RWPE1 (cell line): ENCODE data around the gene KIZ.

Experiments used
- CTCF ChIA-PET: fragments of 350-600 bp; sonication (Branson Sonifier 250); formaldehyde crosslinking; extraction: SDS; loops from one replicate; lab custom pipeline; 2021; lab: Yijun Ruan, JAX
- POLR2A ChIA-PET: fragments of 400-600 bp; formaldehyde crosslinking; extraction: SDS; loops from one replicate; lab custom pipeline; 2020; ENCODE audit warnings: antibody characterized with exemption; ENCODE audit not compliant: low non-redundant PET; lab: Yijun Ruan, JAX
- DNase-seq: peaks from one replicate; pipeline ENCODE4 v3.0.0; 2012; ENCODE audit warnings: low spot score
- H3K27ac ChIP-seq: fragments of 450-650 bp; 2 replicates; pipeline ENCODE4 v1.5.1; 2017
- TF ChIP-seq, protein P1 (sequence below): fragments of 450-650 bp; conservative IDR thresholded peaks from 2 replicates; pipeline ENCODE4 v1.5.1; 2017; ENCODE audit warnings: low read depth, mild to moderate bottlenecking

The KIZ gene, protein sequence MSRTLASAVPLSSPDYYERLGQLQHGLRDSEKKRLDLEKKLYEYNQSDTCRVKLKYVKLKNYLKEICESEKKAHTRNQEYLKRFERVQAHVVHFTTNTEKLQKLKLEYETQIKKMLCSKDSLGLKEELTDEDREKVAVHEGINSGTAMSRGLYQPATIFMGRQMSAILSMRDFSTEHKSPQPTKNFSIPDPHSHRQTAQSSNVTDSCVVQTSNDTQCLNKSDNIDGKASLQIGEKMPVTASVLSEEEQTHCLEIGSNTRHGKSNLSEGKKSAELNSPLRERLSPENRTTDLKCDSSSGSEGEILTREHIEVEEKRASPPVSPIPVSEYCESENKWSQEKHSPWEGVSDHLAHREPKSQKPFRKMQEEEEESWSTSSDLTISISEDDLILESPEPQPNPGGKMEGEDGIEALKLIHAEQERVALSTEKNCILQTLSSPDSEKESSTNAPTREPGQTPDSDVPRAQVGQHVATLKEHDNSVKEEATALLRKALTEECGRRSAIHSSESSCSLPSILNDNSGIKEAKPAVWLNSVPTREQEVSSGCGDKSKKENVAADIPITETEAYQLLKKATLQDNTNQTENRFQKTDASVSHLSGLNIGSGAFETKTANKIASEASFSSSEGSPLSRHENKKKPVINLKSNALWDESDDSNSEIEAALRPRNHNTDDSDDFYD

GRCh38 chr20:21125849-21126580, at the start of gene KIZ:
KIZ (plus strand) TSS chr20:21126082; CDS start chr20:21126116, 34 bp downstream.
- H3K27ac ChIP-seq = peak within 1 kb of the TSS; percentile 72
- CTCF ChIA-PET = interaction anchor here (0.7 to 1.3 kb wide), 3 partner anchors 43 to 262 kb away, joined by 3 to 4 read pairs (median 3); no protein-coding TSS in a partner anchor
- POLR2A ChIA-PET = interaction anchor here (0.5 to 0.8 kb wide), 2 partner anchors 28 to 57 kb away, joined by 3 to 4 read pairs; no protein-coding TSS in a partner anchor
- DNase-seq = peak; percentile 94
- TF ChIP-seq, protein P1, sequence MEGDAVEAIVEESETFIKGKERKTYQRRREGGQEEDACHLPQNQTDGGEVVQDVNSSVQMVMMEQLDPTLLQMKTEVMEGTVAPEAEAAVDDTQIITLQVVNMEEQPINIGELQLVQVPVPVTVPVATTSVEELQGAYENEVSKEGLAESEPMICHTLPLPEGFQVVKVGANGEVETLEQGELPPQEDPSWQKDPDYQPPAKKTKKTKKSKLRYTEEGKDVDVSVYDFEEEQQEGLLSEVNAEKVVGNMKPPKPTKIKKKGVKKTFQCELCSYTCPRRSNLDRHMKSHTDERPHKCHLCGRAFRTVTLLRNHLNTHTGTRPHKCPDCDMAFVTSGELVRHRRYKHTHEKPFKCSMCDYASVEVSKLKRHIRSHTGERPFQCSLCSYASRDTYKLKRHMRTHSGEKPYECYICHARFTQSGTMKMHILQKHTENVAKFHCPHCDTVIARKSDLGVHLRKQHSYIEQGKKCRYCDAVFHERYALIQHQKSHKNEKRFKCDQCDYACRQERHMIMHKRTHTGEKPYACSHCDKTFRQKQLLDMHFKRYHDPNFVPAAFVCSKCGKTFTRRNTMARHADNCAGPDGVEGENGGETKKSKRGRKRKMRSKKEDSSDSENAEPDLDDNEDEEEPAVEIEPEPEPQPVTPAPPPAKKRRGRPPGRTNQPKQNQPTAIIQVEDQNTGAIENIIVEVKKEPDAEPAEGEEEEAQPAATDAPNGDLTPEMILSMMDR = peak; percentile 55

GRCh38 chr20:21077809-21078345, 48.0 kb upstream of the KIZ start:
- ChIA-PET POLR2A (no interaction called here), CTCF (no interaction called here)
- TF ChIP-seq, protein P1 = no peak
- no peak for DNase-seq
- no peak overlapping the region for H3K27ac ChIP-seq

GRCh38 chr20:21082584-21082983, 43.3 kb upstream of the KIZ start:
- DNase-seq = no peak
- TF ChIP-seq, protein P1 = no peak
- POLR2A ChIA-PET = no interaction called here
- CTCF ChIA-PET = no interaction called here
- H3K27ac ChIP-seq = no peak overlapping the region

DNA sequence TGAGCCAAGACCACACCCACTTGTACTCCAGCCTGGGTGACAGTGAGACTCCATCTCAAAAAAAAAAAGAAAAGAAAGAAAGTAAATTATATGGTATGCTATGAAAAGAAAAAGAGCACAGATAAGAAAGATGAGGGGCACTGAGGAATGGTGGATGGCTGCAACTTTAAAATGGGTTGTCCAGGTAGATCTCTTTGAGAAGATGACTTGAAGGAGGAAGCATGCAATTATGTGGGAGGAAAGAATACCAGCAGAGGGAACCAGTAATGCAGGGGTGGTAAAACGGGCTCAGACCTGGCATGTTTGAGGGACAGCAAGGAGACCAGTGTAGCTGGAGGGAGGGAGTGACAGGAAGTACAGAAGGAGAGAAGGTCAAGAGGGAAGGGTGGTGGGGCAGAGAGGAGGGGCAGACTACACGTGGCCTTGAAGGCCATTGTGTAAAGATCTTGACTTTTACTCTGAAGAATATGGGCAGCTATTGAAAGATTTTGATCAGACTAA, 42.0 kb upstream of the KIZ start:
- no peak overlapping the region for H3K27ac ChIP-seq
- ChIA-PET POLR2A (no interaction called here), CTCF (interaction anchor here (0.6 kb wide), 1 partner anchor 582 kb away, joined by 6 read pairs; no protein-coding TSS in a partner anchor)
- no peak for DNase-seq
- TF ChIP-seq, protein P1 = no peak

DNA sequence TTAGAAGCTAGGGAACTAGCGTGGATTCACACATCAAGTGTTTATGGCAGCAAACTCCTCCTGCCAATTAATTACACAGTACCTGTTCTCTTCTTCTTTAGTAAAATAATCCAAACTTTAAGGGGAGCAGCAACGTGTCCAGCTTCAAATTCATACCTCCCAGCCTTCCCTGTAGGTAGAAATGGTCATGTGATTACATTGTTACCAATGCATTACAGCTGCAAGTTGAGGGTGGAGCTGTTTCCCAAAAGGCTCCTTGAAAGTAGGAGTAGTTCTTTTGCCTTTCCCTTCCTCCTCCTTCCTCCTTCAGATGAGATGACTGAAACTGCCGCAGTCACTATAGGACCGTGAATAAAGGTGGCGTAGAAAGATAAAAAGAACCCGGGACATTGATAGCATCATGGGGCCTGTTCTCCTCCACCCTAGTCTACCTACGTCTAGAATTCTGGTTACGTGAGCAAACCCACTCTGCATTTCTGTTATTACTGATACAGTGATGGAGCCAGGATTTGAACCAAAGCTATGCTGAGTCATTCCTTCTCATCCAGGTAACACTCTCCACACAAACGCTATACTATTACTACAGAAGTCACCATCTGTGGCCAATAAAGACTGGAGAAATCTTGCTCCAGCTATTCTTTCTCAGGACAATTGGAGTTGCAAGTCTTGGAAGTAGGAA, 37.9 kb upstream of the KIZ start:
- ChIA-PET CTCF (interaction anchor here (0.6 kb wide), 1 partner anchor 13 kb away, joined by 3 read pairs; no protein-coding TSS in a partner anchor), POLR2A (no interaction called here)
- no peak for DNase-seq
- TF ChIP-seq, protein P1 = no peak
- no peak overlapping the region for H3K27ac ChIP-seq
